Measurements from ENCODE around the gene FHOD3. TPM values are rescaled to one million over a fixed set of nuclear protein-coding genes. Genes with fewer than 3 reads are reported as not detected.
"Not testable (repeated sequence)": the region's sequence is repeated elsewhere in the genome, so short reads cannot be mapped to it uniquely, and the experiment has no call there.

Gene FHOD3
- total and polyA plus RNA-seq, 5 experiments from 2014 or later: not detected

DNA sequence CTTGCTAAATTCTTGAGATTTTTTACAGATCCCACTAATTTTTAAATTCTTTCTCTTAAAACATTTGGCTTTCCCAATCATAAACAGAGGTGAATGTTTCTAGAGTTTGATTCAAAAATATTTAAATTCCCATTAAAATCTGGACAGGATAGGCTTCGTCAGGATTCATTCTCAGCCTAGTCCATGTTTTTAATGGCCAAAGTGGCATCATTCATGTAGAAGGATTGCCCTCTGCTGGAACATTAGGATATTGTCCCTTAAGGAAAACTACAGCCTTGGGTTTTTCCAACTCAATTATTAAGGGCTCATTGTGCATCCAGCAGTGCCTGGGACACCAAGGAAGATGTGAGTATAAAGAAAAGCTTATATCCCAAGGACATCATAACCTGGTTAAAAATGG is 459.6 kb downstream of the FHOD3 start:
- ATAC-seq: no peak
- no peak for DNase-seq
- Mint-ChIP-seq H3K4me3 (no peak overlapping the region), H3K36me3 (no peaks in the 10 kb centered on the region), H3K27me3 (peaks cover 4 to 20% (median 14%) of the 10 kb centered on the region in 5 donors), H3K27ac (no peak overlapping the region), H3K9me3 (no peaks in the 10 kb centered on the region), H3K4me1 (no peaks in the 10 kb centered on the region)
- POLR2A ChIA-PET: no interaction called here

DNA sequence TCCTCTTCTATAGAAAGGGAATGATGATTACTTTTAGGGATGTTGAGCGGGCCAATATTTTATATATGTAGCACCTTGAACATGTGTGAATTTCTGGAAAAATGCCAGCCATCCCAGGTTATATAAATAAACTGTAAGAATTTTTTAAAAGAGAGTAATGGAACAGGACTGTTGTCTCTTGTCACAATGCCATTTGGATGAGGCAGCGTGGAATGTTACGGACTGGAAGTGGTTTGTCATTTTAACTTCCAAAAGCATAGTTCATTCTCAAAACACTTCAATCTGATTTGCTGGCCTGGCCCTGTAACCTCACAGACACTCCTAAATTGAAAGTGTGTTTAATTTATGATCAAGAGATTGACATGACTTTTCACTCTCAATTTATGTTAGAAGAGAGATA is 460.5 kb downstream of the FHOD3 start:
- POLR2A ChIA-PET: no interaction called here
- H3K36me3 Mint-ChIP-seq: no peaks in the 10 kb centered on the region
- peaks cover 4 to 19% (median 14%) of the 10 kb centered on the region in 5 donors for H3K27me3 Mint-ChIP-seq
- no peak overlapping the region for H3K4me3 Mint-ChIP-seq
- no peaks in the 10 kb centered on the region for H3K4me1 Mint-ChIP-seq
- no peak for DNase-seq
- no peak for ATAC-seq
- no peak overlapping the region for H3K27ac Mint-ChIP-seq
- H3K9me3 Mint-ChIP-seq: no peaks in the 10 kb centered on the region

DNA sequence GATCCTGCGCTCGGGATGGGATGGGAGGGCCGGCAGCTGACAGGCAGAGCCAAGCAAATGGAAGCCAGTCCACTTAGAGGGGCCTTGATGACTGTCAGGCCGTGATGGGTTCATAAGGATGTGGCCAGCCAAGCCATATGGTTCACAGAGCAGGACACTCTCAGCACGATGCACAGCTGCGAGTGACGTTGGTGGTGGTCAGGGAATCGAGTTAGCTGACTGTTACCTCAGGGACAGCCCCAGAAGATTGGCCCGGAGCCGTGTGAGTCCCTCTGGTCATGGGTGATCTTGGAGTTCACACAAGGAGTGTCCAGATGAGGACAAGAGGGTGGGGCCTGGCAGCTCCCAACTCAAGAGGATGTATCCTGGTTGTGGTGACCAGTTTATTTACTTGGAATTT is 461.1 kb downstream of the FHOD3 start:
- no peak for ATAC-seq
- H3K27me3 Mint-ChIP-seq: peaks cover 4 to 19% (median 14%) of the 10 kb centered on the region in 5 donors
- no peaks in the 10 kb centered on the region for H3K4me1 Mint-ChIP-seq
- H3K4me3 Mint-ChIP-seq: no peak overlapping the region
- DNase-seq: no peak
- H3K27ac Mint-ChIP-seq: no peak overlapping the region
- POLR2A ChIA-PET: no interaction called here
- no peaks in the 10 kb centered on the region for H3K36me3 Mint-ChIP-seq
- H3K9me3 Mint-ChIP-seq: no peaks in the 10 kb centered on the region

DNA sequence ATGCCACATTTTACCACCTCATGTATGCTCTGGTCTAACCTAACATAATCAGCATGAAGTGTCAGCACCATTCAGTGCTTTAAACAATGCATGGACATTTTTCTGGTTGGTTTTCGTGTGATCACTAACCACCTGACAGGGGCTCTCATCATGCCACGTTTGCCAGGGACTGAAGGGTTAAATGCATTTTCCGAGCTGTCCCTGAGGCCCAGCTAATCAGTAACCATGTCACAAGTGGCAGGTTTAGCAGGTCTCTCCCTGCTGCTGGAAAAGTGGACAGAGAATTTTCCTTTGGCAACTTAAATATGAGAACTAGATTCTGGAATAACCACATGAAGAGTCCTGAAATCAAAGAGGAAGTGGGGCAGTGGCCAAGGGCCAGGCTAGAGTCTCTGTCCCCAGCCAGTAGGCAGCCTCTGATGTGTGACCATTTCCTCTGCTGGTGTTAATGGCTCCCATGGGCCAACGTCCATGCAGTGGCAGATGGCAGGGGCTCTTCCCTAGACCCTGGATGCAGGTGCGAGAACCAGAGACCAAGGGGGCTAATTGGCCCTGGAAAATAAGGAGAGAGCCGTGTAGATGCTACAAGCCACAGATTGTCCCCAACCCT is 461.8 kb downstream of the FHOD3 start:
- Mint-ChIP-seq H3K9me3 (no peaks in the 10 kb centered on the region), H3K36me3 (no peaks in the 10 kb centered on the region), H3K27me3 (peaks cover 4 to 19% (median 11%) of the 10 kb centered on the region in 5 donors), H3K27ac (no peak overlapping the region), H3K4me1 (no peaks in the 10 kb centered on the region), H3K4me3 (no peak overlapping the region)
- POLR2A ChIA-PET: no interaction called here
- ATAC-seq (no peak), DNase-seq (no peak)

DNA sequence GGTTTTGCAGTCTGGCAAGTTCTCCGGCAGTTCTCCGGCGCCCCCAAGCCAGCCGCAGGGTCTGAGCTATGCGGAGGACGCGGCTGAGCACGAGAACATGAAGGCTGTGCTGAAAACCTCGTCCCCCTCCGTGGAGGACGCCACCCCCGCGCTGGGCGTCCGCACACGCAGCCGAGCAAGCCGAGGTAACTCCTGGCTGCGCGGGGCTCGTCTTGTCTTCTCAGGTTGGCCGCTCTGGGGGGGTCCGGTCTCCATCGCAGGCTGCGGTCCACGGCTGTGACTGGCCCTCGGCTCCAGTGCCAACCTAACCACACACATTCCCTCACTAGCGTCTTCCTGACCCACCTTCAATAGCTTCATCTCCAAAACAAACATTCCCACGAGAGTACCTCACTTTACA is 463.1 kb downstream of the FHOD3 start:
- Mint-ChIP-seq H3K27me3 (peaks cover 4 to 19% (median 11%) of the 10 kb centered on the region in 5 donors), H3K4me3 (no peak overlapping the region), H3K27ac (no peak overlapping the region), H3K36me3 (no peaks in the 10 kb centered on the region), H3K9me3 (no peaks in the 10 kb centered on the region), H3K4me1 (no peaks in the 10 kb centered on the region)
- DNase-seq (no peak), ATAC-seq (no peak)
- POLR2A ChIA-PET: no interaction called here

DNA sequence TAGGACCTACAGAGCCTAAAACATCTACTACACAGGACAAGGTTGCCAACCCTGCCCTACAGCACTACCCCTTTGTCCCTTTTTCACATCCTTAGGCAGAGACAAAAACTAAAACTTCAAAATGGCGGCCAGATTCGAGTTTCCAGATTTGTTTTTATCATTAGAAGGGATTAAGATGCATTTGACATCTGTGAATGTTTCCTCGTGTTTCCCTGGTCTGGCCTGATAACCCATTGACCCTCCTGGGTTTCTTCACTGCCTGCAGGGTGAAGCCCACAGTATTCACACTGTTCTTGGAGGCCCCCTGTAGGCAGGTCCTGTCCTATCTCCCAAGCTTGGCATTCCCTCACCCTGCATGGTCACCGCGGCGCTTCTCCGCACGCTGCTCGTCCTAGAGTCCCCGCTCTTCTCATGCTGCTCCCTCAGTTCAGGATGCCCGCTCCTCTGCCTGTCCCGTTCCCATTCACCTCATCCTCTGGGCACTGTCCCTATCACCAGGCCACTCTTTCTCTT is 463.7 kb downstream of the FHOD3 start:
- Mint-ChIP-seq H3K4me3 (no peak overlapping the region), H3K27ac (no peak overlapping the region), H3K27me3 (peaks cover 2 to 17% (median 11%) of the 10 kb centered on the region in 5 donors), H3K36me3 (no peaks in the 10 kb centered on the region), H3K4me1 (no peaks in the 10 kb centered on the region), H3K9me3 (no peaks in the 10 kb centered on the region)
- DNase-seq: no peak
- no peak for ATAC-seq
- POLR2A ChIA-PET: no interaction called here

DNA sequence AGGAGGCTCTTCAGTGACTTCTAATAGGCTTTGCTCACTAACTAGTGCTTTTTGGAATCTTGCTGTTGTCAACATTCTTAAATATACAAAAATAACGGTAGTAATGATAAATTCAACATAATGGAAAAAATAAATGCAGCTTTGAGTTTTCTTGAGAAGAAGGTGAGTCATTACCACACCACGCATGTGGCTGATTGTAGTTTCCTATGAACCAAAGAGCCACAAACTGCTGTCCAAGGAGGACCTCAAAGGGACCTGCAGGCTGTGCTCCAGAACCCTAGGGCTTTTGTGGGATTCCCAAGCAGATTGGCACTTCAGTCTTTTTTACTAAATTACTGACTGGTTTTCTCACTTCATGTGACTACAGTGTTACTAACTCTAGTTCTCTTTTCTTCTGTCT is 464.6 kb downstream of the FHOD3 start:
- no peaks in the 10 kb centered on the region for H3K4me1 Mint-ChIP-seq
- ATAC-seq (no peak), DNase-seq (no peak)
- no peak overlapping the region for H3K27ac Mint-ChIP-seq
- no peak overlapping the region for H3K4me3 Mint-ChIP-seq
- H3K27me3 Mint-ChIP-seq: peaks cover 0 to 14% (median 11%) of the 10 kb centered on the region in 5 donors
- no peaks in the 10 kb centered on the region for H3K9me3 Mint-ChIP-seq
- H3K36me3 Mint-ChIP-seq: no peaks in the 10 kb centered on the region
- POLR2A ChIA-PET: no interaction called here

DNA sequence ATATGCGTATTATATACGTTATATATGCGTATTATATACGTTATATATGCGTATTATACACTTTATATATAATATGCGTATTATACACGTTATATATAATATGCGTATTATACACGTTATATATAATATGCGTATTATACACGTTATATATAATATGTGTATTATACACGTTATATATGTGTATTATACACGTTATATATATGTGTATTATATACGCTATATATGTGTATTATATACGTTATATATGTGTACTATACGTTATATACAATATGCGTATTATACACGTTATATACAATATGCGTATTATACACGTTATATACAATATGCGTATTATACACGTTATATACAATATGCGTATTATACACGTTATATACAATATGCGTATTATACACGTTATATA is 465.5 kb downstream of the FHOD3 start:
- ATAC-seq, POLR2A ChIA-PET, H3K9me3 Mint-ChIP-seq, H3K4me1 Mint-ChIP-seq, DNase-seq, H3K36me3 Mint-ChIP-seq, H3K27ac Mint-ChIP-seq, H3K4me3 Mint-ChIP-seq: not testable (repeated sequence)
- H3K27me3 Mint-ChIP-seq: peaks cover 0 to 14% (median 11%) of the 10 kb centered on the region in 5 donors

DNA sequence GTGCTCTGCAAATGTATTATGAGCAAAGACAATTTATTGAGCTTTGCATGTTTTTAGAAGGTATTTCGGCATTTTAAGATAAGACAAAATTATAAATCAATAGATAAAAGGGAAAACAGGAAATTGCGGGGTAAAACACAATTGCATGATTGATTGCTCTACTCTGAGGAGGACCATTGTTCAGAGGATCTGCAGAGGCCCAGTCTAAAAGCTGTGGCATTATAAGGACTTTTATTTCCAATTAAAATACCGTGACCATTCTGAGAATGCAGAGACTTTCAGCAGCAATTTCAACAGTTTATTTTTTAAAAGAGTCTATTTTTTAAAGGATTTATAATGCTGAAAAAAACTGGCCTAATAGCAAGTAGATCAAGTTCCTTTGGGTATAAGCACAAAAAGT is 469.3 kb downstream of the FHOD3 start:
- POLR2A ChIA-PET: no interaction called here
- ATAC-seq: no peak

DNA sequence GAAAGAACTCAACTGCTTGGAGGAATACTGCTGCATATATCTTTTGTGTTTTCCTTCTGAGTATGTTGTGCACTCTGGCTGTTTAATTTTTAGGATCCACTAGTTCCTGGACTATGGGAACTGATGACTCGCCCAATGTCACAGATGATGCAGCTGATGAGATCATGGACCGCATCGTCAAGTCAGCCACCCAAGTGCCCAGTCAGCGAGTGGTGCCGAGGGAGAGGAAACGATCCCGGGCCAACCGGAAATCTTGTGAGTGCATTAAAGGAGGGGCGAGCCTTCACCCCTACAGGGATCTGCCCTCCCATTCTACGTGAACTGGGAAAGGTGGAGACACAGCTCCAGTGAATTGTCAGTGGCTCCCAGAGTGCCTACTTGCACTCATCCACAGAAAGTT is 471.7 kb downstream of the FHOD3 start:
- H3K27me3 Mint-ChIP-seq: peaks cover 0 to 11% (median 1%) of the 10 kb centered on the region in 5 donors
- no peak overlapping the region for H3K27ac Mint-ChIP-seq
- POLR2A ChIA-PET: no interaction called here
- H3K4me3 Mint-ChIP-seq: peak overlapping the region in 1 of 10 donors; percentile 26
- DNase-seq (no peak), ATAC-seq (no peak)
- peaks cover 3 to 11% (median 7%) of the 10 kb centered on the region in 4 donors for H3K4me1 Mint-ChIP-seq
- H3K36me3 Mint-ChIP-seq: no peaks in the 10 kb centered on the region
- peaks cover 0 to 11% (median 0%) of the 10 kb centered on the region in 9 donors for H3K9me3 Mint-ChIP-seq

More for the DNA sequence above, 469.3 kb downstream of the FHOD3 start:
- Mint-ChIP-seq H3K9me3 (peaks cover 0 to 10% (median 0%) of the 10 kb centered on the region in 9 donors), H3K4me3 (no peak overlapping the region), H3K27me3 (peaks cover 0 to 11% (median 1%) of the 10 kb centered on the region in 5 donors), H3K36me3 (no peaks in the 10 kb centered on the region), H3K27ac (no peak overlapping the region), H3K4me1 (peaks cover 3 to 11% (median 7%) of the 10 kb centered on the region in 4 donors)
- DNase-seq: no peak

DNA sequence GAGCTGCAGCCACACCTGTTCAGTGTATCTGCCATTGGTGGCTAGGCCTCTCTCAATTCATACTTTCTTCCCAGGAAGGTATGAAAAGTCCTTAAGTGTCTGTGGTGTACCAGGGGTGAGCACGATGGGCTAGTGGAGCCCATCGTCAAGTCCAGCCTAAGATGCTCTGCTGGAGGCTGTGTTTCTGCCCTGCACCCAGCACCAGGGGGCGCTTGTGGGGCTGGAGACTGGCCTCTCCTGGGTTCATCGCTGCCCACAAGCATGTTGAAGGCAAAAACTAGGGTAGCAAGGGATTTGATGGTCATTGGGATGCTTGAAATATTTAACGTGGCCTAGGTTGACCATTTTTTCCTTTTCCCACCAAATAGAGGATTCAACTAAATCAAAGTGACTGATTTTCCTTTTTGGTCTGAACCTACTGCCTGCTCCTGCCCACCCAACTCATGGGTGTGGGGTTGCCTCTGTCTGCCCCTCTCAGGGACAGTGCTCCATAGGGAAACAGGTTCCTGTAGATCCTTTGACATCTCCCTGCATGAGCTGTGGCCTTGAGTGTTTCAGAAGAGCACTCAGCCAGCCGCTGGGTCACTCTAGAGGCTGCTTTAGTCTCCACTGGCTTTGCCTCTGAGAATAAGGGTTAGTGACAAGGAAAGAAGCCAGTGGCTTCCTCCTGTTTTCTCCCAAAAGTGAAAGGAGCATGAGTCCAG is 472.2 kb downstream of the FHOD3 start:
- Mint-ChIP-seq H3K4me1 (peaks cover 3 to 11% (median 7%) of the 10 kb centered on the region in 4 donors), H3K9me3 (peaks cover 0 to 11% (median 0%) of the 10 kb centered on the region in 9 donors), H3K4me3 (no peak overlapping the region), H3K36me3 (no peaks in the 10 kb centered on the region), H3K27me3 (peaks cover 0 to 11% (median 1%) of the 10 kb centered on the region in 5 donors), H3K27ac (no peak overlapping the region)
- DNase-seq (no peak), ATAC-seq (no peak)
- POLR2A ChIA-PET: no interaction called here

DNA sequence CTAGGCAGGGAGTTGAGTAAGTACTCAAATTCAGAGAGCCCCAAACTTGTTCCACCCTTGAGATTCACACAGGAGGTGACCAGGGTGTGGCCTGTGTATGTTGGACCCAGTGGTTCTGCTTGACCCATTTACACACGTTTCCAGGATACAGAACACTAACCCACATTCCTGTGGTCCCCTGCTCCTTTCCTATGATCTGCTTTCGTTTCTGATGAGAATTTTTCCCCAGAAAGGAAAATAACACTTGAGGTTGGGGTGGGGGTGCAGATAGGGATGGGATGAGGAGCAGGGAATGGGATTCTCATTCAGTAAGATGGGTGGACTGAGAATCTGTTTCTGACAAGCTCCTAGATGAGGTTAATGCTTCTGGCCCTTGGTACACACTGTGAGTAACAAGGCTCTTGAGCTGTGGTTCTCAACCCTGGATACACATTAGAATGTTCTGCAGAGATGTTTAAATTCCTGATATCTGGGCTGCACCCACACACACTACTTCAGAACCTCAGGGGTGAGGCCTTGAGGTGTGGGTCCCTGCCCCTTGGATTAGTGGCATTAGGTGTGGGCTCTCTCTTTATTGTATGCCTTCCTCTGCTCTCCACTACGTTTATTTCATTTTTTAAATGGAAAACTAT is 472.9 kb downstream of the FHOD3 start:
- DNase-seq (no peak), ATAC-seq (no peak)
- POLR2A ChIA-PET: no interaction called here
- Mint-ChIP-seq H3K27ac (no peak overlapping the region), H3K36me3 (no peaks in the 10 kb centered on the region), H3K9me3 (peaks cover 0 to 11% (median 0%) of the 10 kb centered on the region in 9 donors), H3K4me3 (no peak overlapping the region), H3K4me1 (peaks cover 3 to 11% (median 7%) of the 10 kb centered on the region in 4 donors), H3K27me3 (peaks cover 0 to 11% (median 1%) of the 10 kb centered on the region in 5 donors)

DNA sequence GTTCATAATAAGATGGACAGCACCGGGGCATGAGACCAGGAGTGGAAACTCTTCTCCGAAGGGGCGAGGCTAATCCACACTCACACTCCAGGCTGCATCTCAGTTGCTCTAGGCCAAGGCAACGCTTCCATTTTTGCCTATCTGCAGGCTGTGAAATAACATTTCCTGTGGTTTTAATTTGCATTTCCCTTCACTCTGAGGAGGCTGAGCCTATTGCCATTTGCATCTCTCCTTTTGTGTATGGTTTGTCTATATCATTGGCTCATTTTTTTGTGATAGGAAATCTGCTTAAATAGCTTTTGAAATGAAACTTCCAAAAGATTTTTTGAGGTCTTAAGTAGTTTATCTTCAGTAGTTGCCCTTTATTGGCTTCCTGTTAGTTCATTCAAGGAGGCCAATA is 473.7 kb downstream of the FHOD3 start:
- H3K4me3 Mint-ChIP-seq: peak overlapping the region in 1 of 10 donors; percentile 4
- H3K9me3 Mint-ChIP-seq: peaks cover 0 to 11% (median 0%) of the 10 kb centered on the region in 9 donors
- H3K36me3 Mint-ChIP-seq: no peaks in the 10 kb centered on the region
- no peak overlapping the region for H3K27ac Mint-ChIP-seq
- ATAC-seq (no peak), DNase-seq (no peak)
- H3K4me1 Mint-ChIP-seq: peaks cover 3 to 11% (median 7%) of the 10 kb centered on the region in 4 donors
- H3K27me3 Mint-ChIP-seq: peaks cover 0 to 11% (median 1%) of the 10 kb centered on the region in 5 donors
- POLR2A ChIA-PET: no interaction called here

Measured in naive thymus-derived CD8-positive, alpha-beta T cell (primary cell).